ENCODE data around the gene LUC7L.

DNA sequence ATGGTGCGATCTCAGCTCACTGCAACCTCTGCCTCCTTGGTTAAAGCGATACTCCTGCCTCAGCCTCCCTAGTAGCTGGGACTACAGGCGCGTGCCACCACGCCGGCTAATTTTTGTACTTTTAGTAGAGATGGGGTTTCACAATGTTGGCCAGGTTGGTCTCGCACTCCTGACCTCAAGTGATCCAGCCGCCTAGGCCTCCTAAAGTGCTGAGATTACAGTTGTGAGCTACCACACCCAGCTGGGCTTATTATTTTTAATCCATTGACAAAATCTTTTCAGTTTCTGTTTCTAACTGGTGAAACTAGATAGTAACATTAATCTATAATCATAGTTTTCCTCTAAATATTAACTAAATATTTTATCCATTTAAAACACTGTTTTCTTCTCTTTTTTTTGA is 11.3 kb upstream of the LUC7L start:
- no peak for TF ChIP-seq EZH2 (IDR thresholded peaks at IDR 0.05)
- no peak for TF ChIP-seq CTCF (IDR thresholded peaks at IDR 0.05)
- no peak for TF ChIP-seq EZH2phosphoT487 (IDR thresholded peaks at IDR 0.05)
